ENCODE data around the gene RFLNA.

The RFLNA gene

GRCh38 chr12:124304314-124304790 lies 9.5 kb downstream of the RFLNA start:
- H3K23ac ChIP-seq (ENCODE audit: low read length in 2 of 2): no peak overlapping the region
- H3K4me3 ChIP-seq (ENCODE audit: insufficient read depth in 1 of 2, low read depth in 1 of 2, low read length in 2 of 2): no peak overlapping the region
- H3K36me3 ChIP-seq (ENCODE audit: control insufficient read depth in 1 of 2, insufficient read depth in 2 of 2, low read depth in 1 of 2, low read length in 2 of 2): peaks cover 0 to 5% of the 10 kb centered on the region in 2 experiments
- H3K27me3 ChIP-seq (ENCODE audit: control insufficient read depth in 1 of 2, insufficient read depth in 1 of 2, low read length in 2 of 2): peaks cover 28 to 57% of the 10 kb centered on the region in 2 experiments
- no peaks in the 10 kb centered on the region for H3K9me3 ChIP-seq (ENCODE audit: control insufficient read depth, low read length)
- no peak overlapping the region for H2AFZ ChIP-seq (ENCODE audit: low read depth, low read length)
- H4K8ac ChIP-seq (ENCODE audit: low read length): no peak overlapping the region
- H3K79me1 ChIP-seq (replicated peaks; ENCODE audit: low read length, poor library complexity, severe bottlenecking): no peaks in the 10 kb centered on the region
- no peak for DNase-seq
- no peak overlapping the region for H3K4me2 ChIP-seq (ENCODE audit: low read length, poor library complexity, severe bottlenecking)
- no peaks in the 10 kb centered on the region for H3K4me1 ChIP-seq (ENCODE audit: control insufficient read depth, insufficient read depth, low read depth, low read length)
- WGBS: 94% methylated on average over 20 of the region's 20 CpGs
- H2BK15ac ChIP-seq (ENCODE audit: low read depth, poor library complexity, severe bottlenecking): no peak overlapping the region
- H4K91ac ChIP-seq (ENCODE audit: low read length): no peak overlapping the region
- no peak overlapping the region for H3K27ac ChIP-seq (ENCODE audit: low read length, poor library complexity, severe bottlenecking)
- no peak overlapping the region for H3K9ac ChIP-seq (ENCODE audit: low read length)
- H3K18ac ChIP-seq (ENCODE audit: low read depth in 1 of 2, low read length in 2 of 2): no peak overlapping the region
- H2BK5ac ChIP-seq (ENCODE audit: low read depth, low read length, poor library complexity, severe bottlenecking): no peak overlapping the region
- H3K4ac ChIP-seq (ENCODE audit: low read depth in 1 of 2, low read length in 2 of 2): no peak overlapping the region
- no peak overlapping the region for H2BK120ac ChIP-seq (ENCODE audit: low read depth, low read length)
- H2AK5ac ChIP-seq (ENCODE audit: low read length, severe bottlenecking): no peak overlapping the region
- no peak overlapping the region for H2BK12ac ChIP-seq (ENCODE audit: low read length in 2 of 2)
- no peak overlapping the region for H3K14ac ChIP-seq (ENCODE audit: low read length in 2 of 2)

DNA sequence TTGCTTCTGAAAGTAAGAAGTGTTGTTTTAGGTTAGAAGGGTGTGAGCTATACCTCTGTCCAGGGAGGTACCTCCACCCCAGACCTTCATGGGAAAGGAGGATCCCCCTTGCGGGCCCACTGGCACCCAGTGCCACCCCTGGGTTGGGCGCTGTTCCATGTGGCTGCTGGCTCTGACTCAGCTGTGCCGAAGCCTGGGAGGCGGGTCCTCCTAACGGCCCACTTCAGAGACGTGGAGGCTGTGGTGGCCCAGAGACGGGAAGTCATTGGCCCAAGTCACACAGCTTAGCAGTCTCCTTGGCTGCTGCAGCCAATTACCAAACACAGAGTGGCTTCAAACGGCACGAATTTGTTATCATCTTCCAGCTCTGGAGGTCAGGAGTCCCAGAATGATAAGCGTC lies 10.2 kb downstream of the RFLNA start:
- Histone ChIP-seq H3K4me2 (ENCODE audit: low read length, poor library complexity, severe bottlenecking) (no peak overlapping the region), H2BK5ac (ENCODE audit: low read depth, low read length, poor library complexity, severe bottlenecking) (no peak overlapping the region), H3K27me3 (ENCODE audit: control insufficient read depth in 1 of 2, insufficient read depth in 1 of 2, low read length in 2 of 2) (peaks cover 32 to 51% of the 10 kb centered on the region in 2 experiments), H2BK15ac (ENCODE audit: low read depth, poor library complexity, severe bottlenecking) (no peak overlapping the region), H3K14ac (ENCODE audit: low read length in 2 of 2) (no peak overlapping the region), H3K79me1 (replicated peaks; ENCODE audit: low read length, poor library complexity, severe bottlenecking) (no peaks in the 10 kb centered on the region), H3K27ac (ENCODE audit: low read length, poor library complexity, severe bottlenecking) (no peak overlapping the region), H2BK120ac (ENCODE audit: low read depth, low read length) (no peak overlapping the region), H3K9me3 (ENCODE audit: control insufficient read depth, low read length) (no peaks in the 10 kb centered on the region), H3K23ac (ENCODE audit: low read length in 2 of 2) (no peak overlapping the region), H3K4me1 (ENCODE audit: control insufficient read depth, insufficient read depth, low read depth, low read length) (no peaks in the 10 kb centered on the region), H2AFZ (ENCODE audit: low read depth, low read length) (no peak overlapping the region), H4K8ac (ENCODE audit: low read length) (no peak overlapping the region), H3K4ac (ENCODE audit: low read depth in 1 of 2, low read length in 2 of 2) (no peak overlapping the region), H4K91ac (ENCODE audit: low read length) (no peak overlapping the region), H3K4me3 (ENCODE audit: insufficient read depth in 1 of 2, low read depth in 1 of 2, low read length in 2 of 2) (no peak overlapping the region), H3K9ac (ENCODE audit: low read length) (no peak overlapping the region), H3K36me3 (ENCODE audit: control insufficient read depth in 1 of 2, insufficient read depth in 2 of 2, low read depth in 1 of 2, low read length in 2 of 2) (peaks cover 0 to 5% of the 10 kb centered on the region in 2 experiments), H2AK5ac (ENCODE audit: low read length, severe bottlenecking) (no peak overlapping the region), H3K18ac (ENCODE audit: low read depth in 1 of 2, low read length in 2 of 2) (no peak overlapping the region), H2BK12ac (ENCODE audit: low read length in 2 of 2) (no peak overlapping the region)
- 76% methylated on average over 10 of the region's 10 CpGs for WGBS
- no peak for DNase-seq

DNA sequence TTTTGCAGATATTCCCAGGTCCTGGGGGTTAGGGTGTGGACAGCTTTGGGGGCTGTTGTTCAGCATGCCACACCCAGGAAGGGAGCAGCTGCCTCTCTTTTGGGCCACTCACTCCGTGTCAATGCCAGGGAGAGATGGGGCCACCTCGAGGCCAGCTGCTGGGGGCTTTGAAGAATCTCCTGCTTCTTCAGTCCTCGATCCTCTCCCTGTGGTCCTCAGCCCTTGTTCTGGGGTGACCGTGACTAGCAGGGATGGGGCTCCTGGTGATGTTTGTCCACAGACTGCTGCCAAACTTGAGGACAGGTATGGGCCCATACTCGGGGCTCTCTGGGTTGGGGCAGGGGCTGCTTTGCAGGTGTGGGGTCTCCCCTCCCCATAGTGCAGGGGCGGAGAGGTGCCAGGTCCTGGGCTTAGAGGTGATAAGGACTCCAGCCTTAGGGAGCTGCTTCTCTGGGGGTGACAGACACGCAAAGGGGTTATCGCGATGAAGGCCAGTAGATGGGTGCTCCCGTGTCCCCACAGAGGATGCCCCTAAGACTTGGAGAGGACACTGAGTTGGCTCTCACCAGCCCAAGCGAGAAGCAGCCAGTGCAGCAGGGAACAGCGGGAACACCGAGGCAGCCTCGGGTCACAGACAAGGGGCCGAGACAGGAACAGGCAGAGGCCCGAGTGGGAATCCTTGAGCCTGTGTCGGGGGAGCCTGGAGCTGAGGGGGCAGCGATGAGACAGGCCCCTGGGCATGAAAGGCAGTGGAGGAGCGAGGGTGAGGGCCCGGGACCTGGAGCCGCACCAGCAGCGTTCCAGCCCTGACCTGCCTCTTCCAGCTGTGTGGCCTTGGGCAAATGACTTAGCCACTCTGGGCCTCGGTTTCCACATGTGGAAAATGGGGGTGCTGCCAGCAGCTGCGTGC lies 11.1 kb downstream of the RFLNA start:
- Histone ChIP-seq H2AFZ (ENCODE audit: low read depth, low read length) (no peak overlapping the region), H4K8ac (ENCODE audit: low read length) (no peak overlapping the region), H3K14ac (ENCODE audit: low read length in 2 of 2) (no peak overlapping the region), H3K4me3 (ENCODE audit: insufficient read depth in 1 of 2, low read depth in 1 of 2, low read length in 2 of 2) (no peak overlapping the region), H2BK12ac (ENCODE audit: low read length in 2 of 2) (no peak overlapping the region), H3K27me3 (ENCODE audit: control insufficient read depth in 1 of 2, insufficient read depth in 1 of 2, low read length in 2 of 2) (peaks cover 31 to 48% of the 10 kb centered on the region in 2 experiments), H4K91ac (ENCODE audit: low read length) (no peak overlapping the region), H3K27ac (ENCODE audit: low read length, poor library complexity, severe bottlenecking) (no peak overlapping the region), H2BK5ac (ENCODE audit: low read depth, low read length, poor library complexity, severe bottlenecking) (no peak overlapping the region), H3K4ac (ENCODE audit: low read depth in 1 of 2, low read length in 2 of 2) (no peak overlapping the region), H2AK5ac (ENCODE audit: low read length, severe bottlenecking) (no peak overlapping the region), H2BK120ac (ENCODE audit: low read depth, low read length) (no peak overlapping the region), H3K4me2 (ENCODE audit: low read length, poor library complexity, severe bottlenecking) (no peak overlapping the region), H2BK15ac (ENCODE audit: low read depth, poor library complexity, severe bottlenecking) (peak overlapping the region; percentile 12), H3K36me3 (ENCODE audit: control insufficient read depth in 1 of 2, insufficient read depth in 2 of 2, low read depth in 1 of 2, low read length in 2 of 2) (peaks cover 0 to 5% of the 10 kb centered on the region in 2 experiments), H3K18ac (ENCODE audit: low read depth in 1 of 2, low read length in 2 of 2) (no peak overlapping the region), H3K23ac (ENCODE audit: low read length in 2 of 2) (no peak overlapping the region), H3K4me1 (ENCODE audit: control insufficient read depth, insufficient read depth, low read depth, low read length) (no peaks in the 10 kb centered on the region), H3K79me1 (replicated peaks; ENCODE audit: low read length, poor library complexity, severe bottlenecking) (no peaks in the 10 kb centered on the region), H3K9ac (ENCODE audit: low read length) (no peak overlapping the region), H3K9me3 (ENCODE audit: control insufficient read depth, low read length) (no peaks in the 10 kb centered on the region)
- WGBS: 86% methylated on average over 24 of the region's 24 CpGs
- no peak for DNase-seq

DNA sequence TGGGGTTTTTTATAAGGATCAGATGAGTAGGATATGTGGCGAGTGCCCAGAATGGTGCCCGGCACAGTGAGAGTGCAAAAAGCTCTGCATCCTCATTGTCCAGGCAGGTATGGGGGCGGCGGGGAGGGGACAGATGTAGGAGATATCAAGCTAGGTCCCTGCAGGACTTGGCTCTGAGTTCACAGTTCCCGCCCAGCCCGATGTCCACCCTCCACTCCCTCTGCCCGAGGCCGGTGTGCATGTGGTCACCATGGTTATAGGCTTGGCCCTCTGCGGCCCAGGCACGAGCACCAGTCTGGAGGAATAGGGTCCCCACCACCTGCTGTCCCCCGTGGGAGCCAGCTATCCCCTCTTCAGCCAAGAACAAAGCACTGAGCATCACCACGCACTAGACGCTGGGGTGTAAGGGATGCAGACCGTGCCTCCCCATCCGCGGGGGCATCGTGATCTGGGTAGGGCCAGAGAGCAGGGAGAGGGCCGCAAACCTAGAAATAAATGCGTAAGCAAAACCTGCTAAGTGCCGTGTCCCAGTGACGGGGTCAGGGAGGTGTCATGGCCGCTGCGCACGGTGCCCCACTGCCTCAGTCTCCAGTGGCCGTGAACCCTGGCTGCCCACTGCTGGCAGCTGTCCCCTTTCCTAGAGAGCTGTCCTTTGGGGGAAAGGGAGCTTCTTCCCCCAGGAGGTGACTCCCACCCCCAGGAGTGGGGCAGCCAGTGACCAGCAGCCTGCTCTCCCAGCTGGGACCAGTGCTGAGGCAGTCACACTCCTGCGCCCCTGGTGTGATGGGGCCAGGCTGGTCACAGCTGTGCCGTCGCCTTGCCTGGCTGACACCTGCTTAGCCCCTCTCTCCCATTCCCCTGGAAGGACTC lies 12.0 kb downstream of the RFLNA start:
- Histone ChIP-seq H3K4ac (ENCODE audit: low read depth in 1 of 2, low read length in 2 of 2) (no peak overlapping the region), H3K4me2 (ENCODE audit: low read length, poor library complexity, severe bottlenecking) (no peak overlapping the region), H4K91ac (ENCODE audit: low read length) (no peak overlapping the region), H2BK12ac (ENCODE audit: low read length in 2 of 2) (no peak overlapping the region), H2BK120ac (ENCODE audit: low read depth, low read length) (no peak overlapping the region), H4K8ac (ENCODE audit: low read length) (peak overlapping the region; percentile 24), H3K27me3 (ENCODE audit: control insufficient read depth in 1 of 2, insufficient read depth in 1 of 2, low read length in 2 of 2) (peaks cover 33 to 44% of the 10 kb centered on the region in 2 experiments), H2AFZ (ENCODE audit: low read depth, low read length) (no peak overlapping the region), H3K36me3 (ENCODE audit: control insufficient read depth in 1 of 2, insufficient read depth in 2 of 2, low read depth in 1 of 2, low read length in 2 of 2) (peaks cover 0 to 5% of the 10 kb centered on the region in 2 experiments), H3K4me1 (ENCODE audit: control insufficient read depth, insufficient read depth, low read depth, low read length) (no peaks in the 10 kb centered on the region), H3K4me3 (ENCODE audit: insufficient read depth in 1 of 2, low read depth in 1 of 2, low read length in 2 of 2) (peak overlapping the region in 1 of 2 experiments; percentile 7), H3K79me1 (replicated peaks; ENCODE audit: low read length, poor library complexity, severe bottlenecking) (no peaks in the 10 kb centered on the region), H2BK5ac (ENCODE audit: low read depth, low read length, poor library complexity, severe bottlenecking) (no peak overlapping the region), H2AK5ac (ENCODE audit: low read length, severe bottlenecking) (no peak overlapping the region), H2BK15ac (ENCODE audit: low read depth, poor library complexity, severe bottlenecking) (no peak overlapping the region), H3K9me3 (ENCODE audit: control insufficient read depth, low read length) (no peaks in the 10 kb centered on the region), H3K9ac (ENCODE audit: low read length) (no peak overlapping the region), H3K18ac (ENCODE audit: low read depth in 1 of 2, low read length in 2 of 2) (no peak overlapping the region), H3K23ac (ENCODE audit: low read length in 2 of 2) (no peak overlapping the region), H3K14ac (ENCODE audit: low read length in 2 of 2) (peak overlapping the region in 1 of 2 experiments; percentile 62), H3K27ac (ENCODE audit: low read length, poor library complexity, severe bottlenecking) (no peak overlapping the region)
- DNase-seq: no peak
- WGBS: 91% methylated on average over 27 of the region's 28 CpGs

Measured in mesenchymal stem cell (in vitro differentiated cells and primary cell).